ENCODE results near the gene FRMPD1. TPM values are rescaled to one million over a fixed set of nuclear protein-coding genes. Genes with fewer than 3 reads are reported as not detected.

The FRMPD1 gene
- total and polyA plus RNA-seq, 10 of the 15 experiments (the other 5 are each of a cell fraction or from before 2014, with no cell fraction given), result 0.01 to 0.08 (median 0.05) TPM; not detected in 6

- RAD21 ChIA-PET (ENCODE audit: unreplicated experiment), result no interaction called here
- ATAC-seq (no peak), FAIRE-seq (no peak), DNase-seq (ENCODE audit: low read depth, low spot score) (no peak)
- H3K9me3 ChIP-seq (replicated peaks; ENCODE audit: control insufficient read depth, insufficient read depth, low read length), result no peaks in the 10 kb centered on the region
- intact Hi-C loops (cut with micrococcal nuclease; ENCODE audit: unreplicated experiment), result no loop called here
- no peaks in the 10 kb centered on the region for H3K27me3 ChIP-seq (replicated peaks in 1 of 2; ENCODE audit: control insufficient read depth in 2 of 2, insufficient read depth in 2 of 2, low read length in 1 of 2)
- no TSS peak for BruUV-seq (replicated peaks)
- POLR2A ChIA-PET, result no interaction called here
- CTCF ChIA-PET, result no interaction called here
- H3K4me3 ChIP-seq, result no peak overlapping the region
- WGBS (ENCODE audit: insufficient coverage, insufficient replicate concordance, low lambda C conversion rate, missing lambda C conversion rate), result 89% methylated on average over 5 of the region's 5 CpGs
- H3K4me2 ChIP-seq (ENCODE audit: control insufficient read depth, insufficient read depth), result no peak overlapping the region
- no peak overlapping the region for H3K9ac ChIP-seq (ENCODE audit: control insufficient read depth, insufficient read depth, low read length)
- H4K20me1 ChIP-seq (ENCODE audit: control insufficient read depth, insufficient read depth), result no peaks in the 10 kb centered on the region
- TF ChIP-seq E4F1 (IDR thresholded peaks at IDR 0.05; ENCODE audit: borderline replicate concordance, partially characterized antibody) (no peak), POLR2A (IDR thresholded peaks at IDR 0.05; ENCODE audit: low read depth, low read length) (no peak), RFX5 (IDR thresholded peaks at IDR 0.05; ENCODE audit: low read depth, low read length) (no peak), RAD51 (IDR thresholded peaks at IDR 0.05) (no peak), KDM1A (IDR thresholded peaks at IDR 0.05; ENCODE audit: borderline replicate concordance) (no peak), IRF5 (IDR thresholded peaks at IDR 0.05; ENCODE audit: borderline replicate concordance) (no peak), ZSCAN29 (IDR thresholded peaks at IDR 0.05) (no peak), MLLT1 (IDR thresholded peaks at IDR 0.05) (no peak), E2F4 (IDR thresholded peaks at IDR 0.05; ENCODE audit: low read depth, low read length) (no peak), ZBTB33 (IDR thresholded peaks at IDR 0.05) (no peak), NR2C1 (IDR thresholded peaks at IDR 0.05) (no peak)
- peaks cover 6 to 19% of the 10 kb centered on the region in 2 experiments for H3K36me3 ChIP-seq (ENCODE audit: control insufficient read depth in 2 of 2, insufficient read depth in 2 of 2, low read length in 1 of 2)
- no peaks in the 10 kb centered on the region for H3K4me1 ChIP-seq (ENCODE audit: control insufficient read depth, insufficient read depth, low read length)
- no peaks in the 10 kb centered on the region for H3K79me2 ChIP-seq (ENCODE audit: control insufficient read depth, insufficient read depth, low read length)
- H2AFZ ChIP-seq (ENCODE audit: control insufficient read depth, low read depth, low read length), result no peak overlapping the region
- H3K27ac ChIP-seq (ENCODE audit: control insufficient read depth, insufficient read depth), result no peak overlapping the region
- SMC1A ChIA-PET (ENCODE audit: uncharacterized antibody, unreplicated experiment), result no interaction called here
- in situ Hi-C loops (cut with MboI), result no loop called here
Measured at GRCh38 chr9:37776328-37776727, 125.6 kb downstream of the FRMPD1 start.

Data from GM12878 (cell line).